ENCODE data around the gene CKMT2. TPM values are rescaled to one million over a fixed set of nuclear protein-coding genes. Genes with fewer than 3 reads are reported as not detected.
"Not testable (repeated sequence)": the region's sequence is repeated elsewhere in the genome, so short reads cannot be mapped to it uniquely, and the experiment has no call there.

The CKMT2 gene
- total RNA-seq, 1 donor from 2014 or later = 0.18 TPM

DNA sequence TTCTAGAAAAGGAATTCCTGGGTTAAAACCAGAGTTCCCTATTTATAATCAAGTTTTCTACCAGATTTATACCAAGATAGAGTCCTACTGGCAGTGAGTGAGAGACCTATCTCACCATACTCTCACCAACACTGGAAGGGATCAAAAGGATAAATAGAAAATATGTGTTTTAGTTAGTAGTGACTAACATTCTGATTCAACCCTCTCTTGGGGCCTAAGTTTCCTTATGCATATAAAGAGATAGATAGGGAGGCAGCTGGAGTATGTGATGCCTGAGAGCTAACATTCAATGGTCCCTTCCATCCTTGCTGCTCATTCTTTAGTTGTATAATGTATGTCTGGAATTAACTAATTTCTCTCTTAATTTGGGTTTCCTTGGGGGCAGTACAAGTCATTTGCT is 32.0 kb downstream of the CKMT2 start:
- no peak overlapping the region for H3K4me3 Mint-ChIP-seq (ENCODE audit: unreplicated experiment)
- no peak for DNase-seq (ENCODE audit: low spot score)
- H3K27me3 Mint-ChIP-seq (ENCODE audit: unreplicated experiment) = no peaks in the 10 kb centered on the region
- peaks cover 3% of the 10 kb centered on the region for H3K4me1 Mint-ChIP-seq (ENCODE audit: unreplicated experiment)
- TF ChIP-seq, protein P1, sequence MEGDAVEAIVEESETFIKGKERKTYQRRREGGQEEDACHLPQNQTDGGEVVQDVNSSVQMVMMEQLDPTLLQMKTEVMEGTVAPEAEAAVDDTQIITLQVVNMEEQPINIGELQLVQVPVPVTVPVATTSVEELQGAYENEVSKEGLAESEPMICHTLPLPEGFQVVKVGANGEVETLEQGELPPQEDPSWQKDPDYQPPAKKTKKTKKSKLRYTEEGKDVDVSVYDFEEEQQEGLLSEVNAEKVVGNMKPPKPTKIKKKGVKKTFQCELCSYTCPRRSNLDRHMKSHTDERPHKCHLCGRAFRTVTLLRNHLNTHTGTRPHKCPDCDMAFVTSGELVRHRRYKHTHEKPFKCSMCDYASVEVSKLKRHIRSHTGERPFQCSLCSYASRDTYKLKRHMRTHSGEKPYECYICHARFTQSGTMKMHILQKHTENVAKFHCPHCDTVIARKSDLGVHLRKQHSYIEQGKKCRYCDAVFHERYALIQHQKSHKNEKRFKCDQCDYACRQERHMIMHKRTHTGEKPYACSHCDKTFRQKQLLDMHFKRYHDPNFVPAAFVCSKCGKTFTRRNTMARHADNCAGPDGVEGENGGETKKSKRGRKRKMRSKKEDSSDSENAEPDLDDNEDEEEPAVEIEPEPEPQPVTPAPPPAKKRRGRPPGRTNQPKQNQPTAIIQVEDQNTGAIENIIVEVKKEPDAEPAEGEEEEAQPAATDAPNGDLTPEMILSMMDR (IDR thresholded peaks at IDR 0.05; ENCODE audit: unreplicated experiment) = no peak
- no peaks in the 10 kb centered on the region for H3K9me3 Mint-ChIP-seq (ENCODE audit: unreplicated experiment)
- no peak overlapping the region for H3K27ac Mint-ChIP-seq (ENCODE audit: unreplicated experiment)
- H3K36me3 Mint-ChIP-seq (ENCODE audit: low read depth, unreplicated experiment) = peaks cover 15% of the 10 kb centered on the region

DNA sequence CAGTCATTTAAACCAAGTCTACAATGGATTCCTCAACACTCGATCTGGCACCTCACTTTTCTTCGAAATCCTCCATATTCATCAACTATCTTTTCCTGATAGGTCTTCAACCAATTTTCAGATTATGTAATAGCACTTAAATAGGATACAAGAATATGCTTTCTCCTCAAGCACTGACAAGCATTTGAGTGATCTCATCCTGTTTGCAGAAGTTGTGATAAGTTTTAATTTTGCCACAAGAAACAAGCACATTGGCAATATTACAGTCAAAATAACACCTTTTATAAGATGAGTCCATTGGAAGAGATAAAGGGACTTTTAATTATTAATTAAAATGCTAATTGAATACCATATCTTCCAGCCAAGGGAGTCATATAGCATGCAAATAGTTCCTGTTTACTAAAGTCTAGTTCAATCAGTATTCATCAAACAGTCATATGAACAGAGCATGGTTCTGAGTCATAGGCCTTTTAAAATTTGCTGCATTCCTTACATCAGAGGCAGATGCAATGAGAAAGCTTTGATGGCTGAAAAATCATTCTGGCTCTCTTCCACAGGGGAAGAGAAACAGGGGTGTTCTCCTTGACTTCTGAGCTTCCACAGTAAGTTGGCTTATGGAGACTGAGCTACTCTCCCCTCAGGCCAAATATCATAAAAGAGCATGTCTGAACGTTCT is 35.5 kb downstream of the CKMT2 start:
- no peak for DNase-seq (ENCODE audit: low spot score)
- H3K27ac Mint-ChIP-seq (ENCODE audit: unreplicated experiment) = no peak overlapping the region
- peaks cover 7% of the 10 kb centered on the region for H3K36me3 Mint-ChIP-seq (ENCODE audit: low read depth, unreplicated experiment)
- peaks cover 2% of the 10 kb centered on the region for H3K27me3 Mint-ChIP-seq (ENCODE audit: unreplicated experiment)
- H3K4me1 Mint-ChIP-seq (ENCODE audit: unreplicated experiment) = peaks cover 7% of the 10 kb centered on the region
- no peaks in the 10 kb centered on the region for H3K9me3 Mint-ChIP-seq (ENCODE audit: unreplicated experiment)
- no peak overlapping the region for H3K4me3 Mint-ChIP-seq (ENCODE audit: unreplicated experiment)
- TF ChIP-seq, protein P1 (IDR thresholded peaks at IDR 0.05; ENCODE audit: unreplicated experiment) = no peak

DNA sequence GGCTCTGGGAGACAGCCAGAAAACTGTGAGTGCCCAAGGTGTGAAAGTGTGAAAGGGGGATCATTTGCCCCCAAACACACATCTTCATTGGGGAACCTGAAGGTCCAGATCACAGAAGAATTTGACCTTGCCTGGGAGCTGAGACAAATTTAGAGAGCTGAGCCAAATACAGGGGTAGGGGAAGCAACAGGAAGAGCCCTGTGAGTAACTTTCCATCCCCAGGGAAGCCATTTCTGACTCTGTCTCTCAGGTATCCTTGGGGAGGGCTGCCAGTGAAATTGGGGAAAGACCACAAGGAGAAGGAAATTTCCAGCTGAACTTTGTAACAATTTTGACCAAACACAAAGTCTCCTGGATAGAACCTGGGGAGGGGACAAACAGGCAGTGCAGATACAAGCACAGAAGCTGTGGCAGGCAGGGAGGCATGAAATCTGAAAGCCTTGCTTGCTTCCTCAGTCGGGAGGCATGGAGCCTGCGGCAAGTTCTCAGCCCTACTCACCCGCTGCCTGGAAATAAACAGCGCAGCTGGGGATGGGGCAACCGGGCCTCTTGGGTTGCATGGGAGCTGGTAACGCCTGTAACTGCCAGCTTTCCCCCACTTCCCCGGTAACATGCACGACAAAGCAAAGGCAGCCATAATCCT is 36.8 kb downstream of the CKMT2 start:
- Mint-ChIP-seq H3K4me1 (ENCODE audit: unreplicated experiment) (peaks cover 7% of the 10 kb centered on the region), H3K36me3 (ENCODE audit: low read depth, unreplicated experiment) (peaks cover 12% of the 10 kb centered on the region), H3K9me3 (ENCODE audit: unreplicated experiment) (peaks cover 3% of the 10 kb centered on the region), H3K27ac (ENCODE audit: unreplicated experiment) (no peak overlapping the region), H3K27me3 (ENCODE audit: unreplicated experiment) (peaks cover 7% of the 10 kb centered on the region), H3K4me3 (ENCODE audit: unreplicated experiment) (no peak overlapping the region)
- no peak for DNase-seq (ENCODE audit: low spot score)
- TF ChIP-seq, protein P1 (IDR thresholded peaks at IDR 0.05; ENCODE audit: unreplicated experiment) = no peak

DNA sequence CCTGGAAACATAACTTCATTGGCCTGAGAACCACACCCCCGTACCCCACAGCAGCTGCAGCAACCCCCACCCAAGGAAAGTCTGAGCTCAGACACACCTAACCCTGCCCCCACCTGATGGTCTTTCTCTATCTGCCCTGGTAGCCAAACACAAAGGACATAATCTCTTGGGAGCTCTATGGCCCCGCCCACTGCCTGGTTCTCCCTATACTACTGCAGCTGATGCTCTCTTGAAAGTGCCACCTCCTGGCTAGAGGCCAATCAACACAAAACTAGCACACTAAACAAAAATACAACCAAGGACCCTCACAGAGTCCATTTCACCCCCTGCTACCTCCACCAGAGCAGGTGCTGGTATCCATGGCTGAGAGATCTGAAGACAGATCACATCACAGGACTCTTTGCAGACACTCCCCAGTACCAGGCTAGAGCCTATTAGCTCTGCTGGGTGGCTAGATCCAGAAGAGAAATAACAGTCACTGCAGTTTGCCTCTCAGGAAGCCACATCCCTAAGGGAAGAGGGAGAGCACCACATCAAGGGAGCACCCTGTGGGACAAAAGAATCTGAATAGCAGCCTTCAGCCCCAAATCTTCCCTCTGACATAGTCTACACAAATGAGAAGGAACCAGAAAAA is 37.4 kb downstream of the CKMT2 start:
- H3K36me3 Mint-ChIP-seq (ENCODE audit: low read depth, unreplicated experiment) = peaks cover 16% of the 10 kb centered on the region
- DNase-seq (ENCODE audit: low spot score) = not testable (repeated sequence)

DNA sequence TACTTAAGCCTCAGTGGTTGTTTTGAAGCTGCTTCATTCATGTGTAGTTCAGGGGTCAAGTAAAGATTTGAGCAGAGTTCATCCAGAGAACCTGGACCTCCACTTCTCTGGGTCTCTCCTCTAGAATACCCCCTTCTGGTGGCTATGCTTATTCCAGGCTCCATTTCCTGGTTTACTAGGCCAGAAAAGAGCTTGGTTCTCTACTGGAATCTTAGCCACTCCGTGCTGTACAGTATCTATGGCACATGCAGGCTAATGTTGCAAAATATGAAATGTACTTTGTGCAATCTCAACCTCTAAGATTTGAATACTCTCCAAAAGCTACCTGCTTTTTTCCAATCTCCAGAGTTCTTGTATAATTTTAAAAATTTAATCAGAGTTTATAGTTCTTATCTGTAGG is 50.9 kb downstream of the CKMT2 start:
- Mint-ChIP-seq H3K4me3 (ENCODE audit: unreplicated experiment) (no peak overlapping the region), H3K36me3 (ENCODE audit: low read depth, unreplicated experiment) (peaks cover 4% of the 10 kb centered on the region), H3K4me1 (ENCODE audit: unreplicated experiment) (no peaks in the 10 kb centered on the region), H3K27ac (ENCODE audit: unreplicated experiment) (no peak overlapping the region), H3K9me3 (ENCODE audit: unreplicated experiment) (no peaks in the 10 kb centered on the region), H3K27me3 (ENCODE audit: unreplicated experiment) (no peaks in the 10 kb centered on the region)
- no peak for DNase-seq (ENCODE audit: low spot score)
- TF ChIP-seq, protein P1 (IDR thresholded peaks at IDR 0.05; ENCODE audit: unreplicated experiment) = no peak

More for the DNA sequence above, 37.4 kb downstream of the CKMT2 start:
- H3K9me3 Mint-ChIP-seq (ENCODE audit: unreplicated experiment); H3K4me1 Mint-ChIP-seq (ENCODE audit: unreplicated experiment); H3K4me3 Mint-ChIP-seq (ENCODE audit: unreplicated experiment); H3K27me3 Mint-ChIP-seq (ENCODE audit: unreplicated experiment); H3K27ac Mint-ChIP-seq (ENCODE audit: unreplicated experiment): not testable (repeated sequence)
